Adrenal gland (tissue), 12 donors: ENCODE data around the gene IL11. TPM values are rescaled to one million over a fixed set of nuclear protein-coding genes. Genes with fewer than 3 reads are reported as not detected.

ENCODE experiments used
- DNase-seq, 7 donors: peaks; one replicate each; pipeline ENCODE4 v3.0.0-alpha.2; 2019 to 2020
- H3K27ac ChIP-seq, 5 donors: fragments of 200-600 bp; sonication (generic) in 4 of 5; 1 replicate in 3 of 5; 2 replicates in 2 of 5; pipeline versions ENCODE4 v1.5.1 to v1.8.0; 2016 to 2020; ENCODE audit warnings: mild to moderate bottlenecking in 1 of 5
- H3K27me3 ChIP-seq: fragments of 200-600 bp; 2 replicates; pipeline ENCODE4 v1.8.0; 2021
- H3K36me3 ChIP-seq, 2 donors: fragments of 200-600 bp; replicated peaks in 1 of 2; 1 replicate in 1 of 2; 2 replicates in 1 of 2; pipeline versions ENCODE4 v1.5.1 to v1.8.0; 2018 to 2022
- H3K4me1 ChIP-seq, 2 donors: fragments of 200-600 bp; replicated peaks in 1 of 2; 1 replicate in 1 of 2; 2 replicates in 1 of 2; pipeline versions ENCODE4 v1.5.1 to v1.8.0; 2018 to 2021
- H3K4me3 ChIP-seq, 4 donors: fragments of 200-600 bp; sonication (generic) in 3 of 4; one replicate each; pipeline ENCODE4 v1.5.1; 2016 to 2018
- H3K9me3 ChIP-seq, 3 donors: fragments of 200-600 bp; sonication (generic) in 1 of 3; replicated peaks in 1 of 3; 1 replicate in 2 of 3; 2 replicates in 1 of 3; pipeline versions ENCODE4 v1.5.1 to v1.8.0; 2016 to 2021
- CTCF ChIP-seq, 6 experiments: fragments of 450-650 bp in 4 of 6; fragments of 200-600 bp in 2 of 6; sonication (generic) in 1 of 6; IDR thresholded peaks; 1 replicate in 5 of 6; 2 replicates in 1 of 6; pipeline versions ENCODE4 v1.5.1 to v1.8.0; 2016 to 2021; ENCODE audit warnings: antibody characterized with exemption in 6 of 6, mild to moderate bottlenecking in 2 of 6, moderate library complexity in 1 of 6
- POLR2A ChIP-seq, 2 donors: fragments of 450-650 bp; IDR thresholded peaks; one replicate each; pipeline ENCODE4 v1.6.1; 2017; ENCODE audit warnings: antibody characterized with exemption in 2 of 2, mild to moderate bottlenecking in 2 of 2, moderate library complexity in 1 of 2
- WGBS, 4 donors: extraction: QIAGEN DNeasy Blood & Tissue Kit in 2 of 4; methylation state at CpG; one replicate each; pipeline versions ENCODE4 v1.1.5 to v1.1.7; 2013 to 2017; 5-methylcytosine and 5-hydroxymethylcytosine counted together
- intact Hi-C, 2 donors: fragments of 100-400 bp; cut with DNase I; formaldehyde crosslinking; loops; one replicate each; pipeline versions ENCODE4 v1.14.1 to v1.15.0; 2022 to 2023
- polyA plus RNA-seq, 3 donors: library from polyadenylated mRNA; stranded (reverse); fragments of 200-250 nt in 2 of 3; fragments of 350-450 nt in 1 of 3; fragmentation: Illumina TruSeq in 1 of 3; extraction: RNeasy Lipid Tissue Mini Kit (QIAGEN cat#74804) in 1 of 3; gene quantifications; one replicate each; pipeline ENCODE4 v1.2.3, GENCODE V29; 2013 to 2014
- total RNA-seq, 9 donors: library from RNA; depleted of rRNA in 4 of 9; stranded (reverse); fragments of >200 nt in 4 of 9; fragments of 120-200 nt in 1 of 9; fragmentation: NEBNext Ultra II Directional in 1 of 9; extraction: Animal tissue kit (Norgen Biotek cat#: 25700) in 1 of 9; gene quantifications; one replicate each; pipeline versions ENCODE4 v1.1.0 to v1.2.4, GENCODE V29; 2013 to 2023
- donor health status: healthy with polysubstance abuse.
- donor health status: Bipolar disorder and iron deficiency.
- donor health status: DM: yes; HTN: yes; CAD: no.
- donor health status: DM: no; HTN: no; CAD: no.
- donor health status: DM: no; HTN: no; CAD: no.
- donor health status: DM: yes; HTN: yes; CAD: no.

The IL11 gene
- total and polyA plus RNA-seq, 12 donors: 0.17 to 1.1 (median 0.26) TPM; not detected in 8

DNA sequence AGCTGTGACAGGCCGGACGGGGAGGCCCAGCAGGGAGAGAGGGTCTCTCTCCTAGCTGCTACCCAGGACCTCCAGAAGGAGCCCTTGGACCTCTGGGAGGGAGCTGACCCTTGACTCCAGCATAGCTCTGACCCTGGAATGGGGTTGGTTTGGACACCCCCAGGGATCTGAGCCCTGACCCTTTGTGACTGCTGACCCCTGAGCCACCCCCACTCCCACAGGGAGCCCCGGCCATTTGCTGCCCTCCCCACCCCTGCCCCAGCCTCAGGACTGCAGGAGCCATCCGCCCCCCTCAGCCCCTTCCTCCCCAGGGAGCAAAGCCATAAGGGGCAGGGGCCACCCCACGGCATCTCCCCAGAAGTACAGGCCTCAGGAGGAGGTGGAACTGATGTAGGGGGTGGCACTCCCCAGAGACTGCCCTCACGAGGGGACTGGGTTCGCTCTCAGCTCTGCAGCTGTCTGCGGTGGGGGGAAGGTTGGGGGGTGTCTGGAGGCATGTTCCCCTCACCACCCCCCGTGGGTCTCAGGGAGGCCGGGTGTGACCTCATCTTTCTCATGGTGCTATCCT lies 22.7 kb downstream of the IL11 start:
- Histone ChIP-seq H3K4me1 (no peaks in the 10 kb centered on the region), H3K27ac (no peak overlapping the region), H3K4me3 (no peak overlapping the region), H3K36me3 (peaks cover 0 to 14% of the 10 kb centered on the region in 2 donors), H3K27me3 (peaks cover 15% of the 10 kb centered on the region), H3K9me3 (no peaks in the 10 kb centered on the region)
- no peak for TF ChIP-seq POLR2A (IDR thresholded peaks at IDR 0.05)
- TF ChIP-seq CTCF (IDR thresholded peaks at IDR 0.05): no peak
- DNase-seq: no peak
- WGBS, 4 donors: 30 to 87% (median 85%) methylated on average over 2 to 10 of the region's 10 CpGs
- intact Hi-C loops: no loop called here

DNA sequence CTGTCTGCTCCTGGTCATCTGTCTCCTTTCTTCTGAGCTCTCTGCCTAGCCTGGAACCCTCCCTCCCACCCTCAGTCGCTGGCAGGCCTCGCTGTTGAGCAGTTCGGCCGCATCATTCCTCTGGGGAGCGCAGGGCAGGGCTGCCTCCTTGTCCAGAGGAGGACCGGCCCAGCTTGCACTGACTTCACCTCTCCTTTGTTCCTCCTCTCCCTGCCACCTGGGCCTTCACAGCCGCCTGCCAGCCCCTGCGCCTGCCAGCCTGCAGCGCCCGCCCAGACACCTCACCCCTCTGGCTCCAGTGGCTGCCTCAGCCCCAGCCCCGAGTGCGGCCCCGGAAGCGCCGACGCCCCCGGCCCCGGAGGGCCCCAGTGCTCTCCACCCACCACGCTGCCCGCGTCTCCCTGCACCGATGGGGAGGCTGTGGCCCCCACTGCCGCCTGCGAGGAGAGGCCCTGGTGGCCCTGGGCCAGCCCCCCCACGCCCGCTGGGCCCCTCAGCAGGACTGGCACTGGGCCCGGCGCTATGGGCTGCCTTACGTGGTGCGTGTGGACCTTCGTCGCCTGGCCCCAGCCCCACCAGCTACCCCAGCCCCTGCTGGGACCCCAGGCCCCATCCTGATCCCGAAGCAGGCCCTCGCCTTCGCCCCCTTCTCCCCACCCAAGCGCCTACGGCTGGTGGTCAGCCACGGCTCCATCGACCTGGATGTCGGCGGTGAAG lies 23.4 kb downstream of the IL11 start:
- WGBS, 4 donors: 87 to 96% (median 91%) methylated on average over 11 to 41 of the region's 41 CpGs
- Histone ChIP-seq H3K27me3 (peaks cover 9% of the 10 kb centered on the region), H3K36me3 (peaks cover 0 to 21% of the 10 kb centered on the region in 2 donors), H3K9me3 (no peaks in the 10 kb centered on the region), H3K27ac (no peak overlapping the region), H3K4me1 (no peaks in the 10 kb centered on the region), H3K4me3 (no peak overlapping the region)
- TF ChIP-seq POLR2A (IDR thresholded peaks at IDR 0.05) (no peak), CTCF (IDR thresholded peaks at IDR 0.05) (no peak)
- DNase-seq: no peak
- intact Hi-C loops: no loop called here

GRCh38 chr19:55345818-55346724 lies 24.2 kb downstream of the IL11 start:
- peak in 6 of 7 donors; percentile 53 to 61 (median 58) for DNase-seq
- H3K4me3 ChIP-seq: no peak overlapping the region
- intact Hi-C loops: no loop called here
- no peaks in the 10 kb centered on the region for H3K9me3 ChIP-seq
- H3K27ac ChIP-seq: no peak overlapping the region
- H3K4me1 ChIP-seq: peaks cover 3 to 8% of the 10 kb centered on the region in 2 donors
- H3K36me3 ChIP-seq: peaks cover 0 to 21% of the 10 kb centered on the region in 2 donors
- WGBS, 4 donors: 80 to 87% (median 86%) methylated on average over 25 to 43 of the region's 43 CpGs
- TF ChIP-seq POLR2A (IDR thresholded peaks at IDR 0.05) (no peak), CTCF (IDR thresholded peaks at IDR 0.05) (no peak)
- peaks cover under 1% of the 10 kb centered on the region for H3K27me3 ChIP-seq
